Measurements from ENCODE around the gene PRRG2. TPM values are rescaled to one million over a fixed set of nuclear protein-coding genes. Genes with fewer than 3 reads are reported as not detected.

The PRRG2 gene
- total and polyA plus RNA-seq, 9 of the 15 experiments (the other 6 are each of a cell fraction or from before 2014, with no cell fraction given): 0.06 to 1.1 (median 0.33) TPM

DNA sequence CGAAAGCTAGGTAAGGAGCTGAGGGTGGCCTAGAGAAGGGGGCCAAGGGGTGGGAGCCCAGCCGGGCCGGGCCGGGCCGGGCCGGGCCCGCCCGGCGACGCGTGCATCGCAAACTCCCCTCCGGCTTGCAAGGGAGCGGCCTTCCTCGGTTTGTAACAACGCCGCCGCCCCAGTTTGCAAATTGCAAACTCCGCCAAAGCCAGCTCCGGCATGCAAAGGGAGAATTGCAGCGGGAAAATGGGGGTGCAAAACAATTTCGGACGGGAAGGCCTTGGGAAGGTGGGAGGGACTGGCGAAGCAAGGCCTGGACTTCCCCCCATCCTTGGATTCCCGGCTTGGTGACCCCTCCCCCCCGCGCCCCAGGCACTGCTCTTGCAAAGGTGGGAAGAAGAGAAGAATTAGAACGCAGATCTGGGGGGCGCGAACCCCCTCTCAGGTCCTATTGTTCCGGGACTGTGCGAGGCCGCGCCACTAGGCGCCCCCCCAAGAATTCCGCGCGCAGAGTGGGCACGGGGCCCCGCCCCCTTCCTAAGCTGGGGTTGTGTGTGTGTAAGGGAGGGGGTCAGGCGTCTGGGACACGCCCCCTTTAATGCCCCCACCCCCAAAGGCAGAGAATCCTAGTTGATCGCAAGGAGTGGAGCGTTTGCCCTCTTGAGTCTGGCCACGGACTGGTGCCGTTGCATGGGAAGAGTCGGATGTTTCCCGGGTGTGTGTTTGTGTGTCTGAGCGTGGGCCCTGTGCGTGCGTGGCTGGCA lies 10.8 kb downstream of the PRRG2 start (continued):
- TF ChIP-seq, protein P1, sequence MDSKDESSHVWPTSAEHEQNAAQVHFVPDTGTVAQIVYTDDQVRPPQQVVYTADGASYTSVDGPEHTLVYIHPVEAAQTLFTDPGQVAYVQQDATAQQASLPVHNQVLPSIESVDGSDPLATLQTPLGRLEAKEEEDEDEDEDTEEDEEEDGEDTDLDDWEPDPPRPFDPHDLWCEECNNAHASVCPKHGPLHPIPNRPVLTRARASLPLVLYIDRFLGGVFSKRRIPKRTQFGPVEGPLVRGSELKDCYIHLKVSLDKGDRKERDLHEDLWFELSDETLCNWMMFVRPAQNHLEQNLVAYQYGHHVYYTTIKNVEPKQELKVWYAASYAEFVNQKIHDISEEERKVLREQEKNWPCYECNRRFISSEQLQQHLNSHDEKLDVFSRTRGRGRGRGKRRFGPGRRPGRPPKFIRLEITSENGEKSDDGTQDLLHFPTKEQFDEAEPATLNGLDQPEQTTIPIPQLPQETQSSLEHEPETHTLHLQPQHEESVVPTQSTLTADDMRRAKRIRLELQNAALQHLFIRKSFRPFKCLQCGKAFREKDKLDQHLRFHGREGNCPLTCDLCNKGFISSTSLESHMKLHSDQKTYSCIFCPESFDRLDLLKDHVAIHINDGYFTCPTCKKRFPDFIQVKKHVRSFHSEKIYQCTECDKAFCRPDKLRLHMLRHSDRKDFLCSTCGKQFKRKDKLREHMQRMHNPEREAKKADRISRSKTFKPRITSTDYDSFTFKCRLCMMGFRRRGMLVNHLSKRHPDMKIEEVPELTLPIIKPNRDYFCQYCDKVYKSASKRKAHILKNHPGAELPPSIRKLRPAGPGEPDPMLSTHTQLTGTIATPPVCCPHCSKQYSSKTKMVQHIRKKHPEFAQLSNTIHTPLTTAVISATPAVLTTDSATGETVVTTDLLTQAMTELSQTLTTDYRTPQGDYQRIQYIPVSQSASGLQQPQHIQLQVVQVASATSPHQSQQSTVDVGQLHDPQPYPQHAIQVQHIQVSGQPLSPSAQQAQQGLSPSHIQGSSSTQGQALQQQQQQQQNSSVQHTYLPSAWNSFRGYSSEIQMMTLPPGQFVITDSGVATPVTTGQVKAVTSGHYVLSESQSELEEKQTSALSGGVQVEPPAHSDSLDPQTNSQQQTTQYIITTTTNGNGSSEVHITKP (IDR thresholded peaks at IDR 0.05; ENCODE audit: partially characterized antibody): no peak
- TF ChIP-seq HNRNPK (IDR thresholded peaks at IDR 0.05; ENCODE audit: low read depth, low read length, poor library complexity, severe bottlenecking) (no peak), RBM34 (IDR thresholded peaks at IDR 0.05; ENCODE audit: borderline replicate concordance, insufficient read depth, low read length) (no peak), BACH1 (tag; IDR thresholded peaks at IDR 0.05) (no peak), CHD4 (IDR thresholded peaks at IDR 0.05; ENCODE audit: insufficient read depth, insufficient replicate concordance, low read depth, low read length, poor library complexity, severe bottlenecking) (no peak), TEAD1 (CRISPR knock-in tag; IDR thresholded peaks at IDR 0.05) (peak in 1 of 2 experiments; percentile 68; a peak in 1 of 4 replicates), SP1 (CRISPR knock-in tag; IDR thresholded peaks at IDR 0.05) (peak; percentile 78), JUN (IDR thresholded peaks at IDR 0.05; ENCODE audit: borderline replicate concordance, low read depth, low read length) (no peak), JUN (CRISPR knock-in tag; IDR thresholded peaks at IDR 0.05; ENCODE audit: borderline replicate concordance) (no peak), GABPA (tag; conservative IDR thresholded peaks at IDR 0.05; ENCODE audit: low read depth) (0 out of 2 replicates have a peak, but pooled peaks have one; percentile 9), HNRNPH1 (optimal IDR thresholded peaks at IDR 0.05; ENCODE audit: low read depth, low read length) (no peak), SAFB (IDR thresholded peaks at IDR 0.05; ENCODE audit: borderline replicate concordance, low read depth, low read length) (peak; percentile 72; the same call in 1 of the 2 replicates)
- TF ChIP-seq, protein P2, sequence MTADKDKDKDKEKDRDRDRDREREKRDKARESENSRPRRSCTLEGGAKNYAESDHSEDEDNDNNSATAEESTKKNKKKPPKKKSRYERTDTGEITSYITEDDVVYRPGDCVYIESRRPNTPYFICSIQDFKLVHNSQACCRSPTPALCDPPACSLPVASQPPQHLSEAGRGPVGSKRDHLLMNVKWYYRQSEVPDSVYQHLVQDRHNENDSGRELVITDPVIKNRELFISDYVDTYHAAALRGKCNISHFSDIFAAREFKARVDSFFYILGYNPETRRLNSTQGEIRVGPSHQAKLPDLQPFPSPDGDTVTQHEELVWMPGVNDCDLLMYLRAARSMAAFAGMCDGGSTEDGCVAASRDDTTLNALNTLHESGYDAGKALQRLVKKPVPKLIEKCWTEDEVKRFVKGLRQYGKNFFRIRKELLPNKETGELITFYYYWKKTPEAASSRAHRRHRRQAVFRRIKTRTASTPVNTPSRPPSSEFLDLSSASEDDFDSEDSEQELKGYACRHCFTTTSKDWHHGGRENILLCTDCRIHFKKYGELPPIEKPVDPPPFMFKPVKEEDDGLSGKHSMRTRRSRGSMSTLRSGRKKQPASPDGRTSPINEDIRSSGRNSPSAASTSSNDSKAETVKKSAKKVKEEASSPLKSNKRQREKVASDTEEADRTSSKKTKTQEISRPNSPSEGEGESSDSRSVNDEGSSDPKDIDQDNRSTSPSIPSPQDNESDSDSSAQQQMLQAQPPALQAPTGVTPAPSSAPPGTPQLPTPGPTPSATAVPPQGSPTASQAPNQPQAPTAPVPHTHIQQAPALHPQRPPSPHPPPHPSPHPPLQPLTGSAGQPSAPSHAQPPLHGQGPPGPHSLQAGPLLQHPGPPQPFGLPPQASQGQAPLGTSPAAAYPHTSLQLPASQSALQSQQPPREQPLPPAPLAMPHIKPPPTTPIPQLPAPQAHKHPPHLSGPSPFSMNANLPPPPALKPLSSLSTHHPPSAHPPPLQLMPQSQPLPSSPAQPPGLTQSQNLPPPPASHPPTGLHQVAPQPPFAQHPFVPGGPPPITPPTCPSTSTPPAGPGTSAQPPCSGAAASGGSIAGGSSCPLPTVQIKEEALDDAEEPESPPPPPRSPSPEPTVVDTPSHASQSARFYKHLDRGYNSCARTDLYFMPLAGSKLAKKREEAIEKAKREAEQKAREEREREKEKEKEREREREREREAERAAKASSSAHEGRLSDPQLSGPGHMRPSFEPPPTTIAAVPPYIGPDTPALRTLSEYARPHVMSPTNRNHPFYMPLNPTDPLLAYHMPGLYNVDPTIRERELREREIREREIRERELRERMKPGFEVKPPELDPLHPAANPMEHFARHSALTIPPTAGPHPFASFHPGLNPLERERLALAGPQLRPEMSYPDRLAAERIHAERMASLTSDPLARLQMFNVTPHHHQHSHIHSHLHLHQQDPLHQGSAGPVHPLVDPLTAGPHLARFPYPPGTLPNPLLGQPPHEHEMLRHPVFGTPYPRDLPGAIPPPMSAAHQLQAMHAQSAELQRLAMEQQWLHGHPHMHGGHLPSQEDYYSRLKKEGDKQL (CRISPR knock-in tag; IDR thresholded peaks at IDR 0.05; ENCODE audit: borderline replicate concordance): no peak
- TF ChIP-seq, protein P3, sequence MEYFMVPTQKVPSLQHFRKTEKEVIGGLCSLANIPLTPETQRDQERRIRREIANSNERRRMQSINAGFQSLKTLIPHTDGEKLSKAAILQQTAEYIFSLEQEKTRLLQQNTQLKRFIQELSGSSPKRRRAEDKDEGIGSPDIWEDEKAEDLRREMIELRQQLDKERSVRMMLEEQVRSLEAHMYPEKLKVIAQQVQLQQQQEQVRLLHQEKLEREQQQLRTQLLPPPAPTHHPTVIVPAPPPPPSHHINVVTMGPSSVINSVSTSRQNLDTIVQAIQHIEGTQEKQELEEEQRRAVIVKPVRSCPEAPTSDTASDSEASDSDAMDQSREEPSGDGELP (CRISPR knock-in tag; IDR thresholded peaks at IDR 0.05; ENCODE audit: borderline replicate concordance): 0 out of 2 replicates have a peak, but pooled peaks have one; percentile 28
- TF ChIP-seq, protein P4, sequence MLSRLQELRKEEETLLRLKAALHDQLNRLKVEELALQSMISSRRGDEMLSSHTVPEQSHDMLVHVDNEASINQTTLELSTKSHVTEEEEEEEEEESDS (CRISPR knock-in tag; IDR thresholded peaks at IDR 0.05): no peak
